ENCODE measurements around the gene LMF1. TPM values are rescaled to one million over a fixed set of nuclear protein-coding genes. Genes with fewer than 3 reads are reported as not detected.
A peak's percentile ranks its signal among the peaks of the same experiment; 100 is the strongest.

LMF1 gene
- total RNA-seq, 1 donor from 2014 or later, result 14.3 TPM

DNA sequence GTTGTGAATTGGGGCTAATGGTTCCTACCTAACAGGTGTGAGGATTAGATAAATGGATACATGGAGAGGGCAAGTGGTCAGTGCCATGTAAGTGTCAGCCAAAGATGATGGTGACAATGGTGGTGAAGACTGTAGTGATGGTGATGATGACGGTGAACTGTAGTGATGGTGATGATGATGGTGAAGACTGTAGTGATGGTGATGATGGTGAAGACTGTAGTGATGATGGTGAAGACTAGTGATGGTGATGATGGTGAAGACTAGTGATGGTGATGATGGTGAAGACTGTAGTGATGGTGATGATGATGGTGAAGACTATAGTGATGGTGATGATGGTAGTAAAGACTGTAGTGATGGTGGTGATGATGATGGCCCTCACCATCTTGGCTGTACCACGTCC is 152.2 kb downstream of the LMF1 start:
- H3K27me3 Mint-ChIP-seq (ENCODE audit: low read depth), result peaks cover 6% of the 10 kb centered on the region
- intact Hi-C loops (cut with micrococcal nuclease), result no loop called here
- H3K9me3 Mint-ChIP-seq, result no peaks in the 10 kb centered on the region
- no peak overlapping the region for H3K4me3 Mint-ChIP-seq (ENCODE audit: low read depth)
- H3K4me1 Mint-ChIP-seq (ENCODE audit: low read depth), result peaks cover 10% of the 10 kb centered on the region
- no peaks in the 10 kb centered on the region for H3K36me3 Mint-ChIP-seq (ENCODE audit: low read depth)
- no peak for DNase-seq (ENCODE audit: low spot score)
- no peak overlapping the region for H3K27ac Mint-ChIP-seq

DNA sequence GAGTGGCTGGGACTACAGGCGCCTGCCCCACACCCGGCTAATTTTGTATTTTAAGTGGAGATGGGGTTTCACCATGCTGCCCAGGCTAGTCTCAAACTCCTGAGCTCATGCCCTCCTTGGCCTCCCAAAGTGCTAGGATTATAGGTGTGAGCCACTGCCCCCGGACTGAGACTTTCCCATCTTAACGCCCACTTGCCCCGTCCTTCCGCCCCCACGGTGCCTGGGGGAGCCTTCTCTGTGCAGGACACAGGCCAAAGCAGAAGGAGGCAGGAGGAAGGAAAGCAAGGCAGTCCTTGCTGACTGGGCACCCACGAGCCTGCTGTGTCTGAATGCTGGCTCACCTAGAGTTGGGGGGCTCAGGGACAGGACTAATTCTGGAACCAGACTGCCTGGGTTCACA is 152.7 kb downstream of the LMF1 start:
- Mint-ChIP-seq H3K9me3 (no peaks in the 10 kb centered on the region), H3K27ac (no peak overlapping the region), H3K36me3 (ENCODE audit: low read depth) (no peaks in the 10 kb centered on the region), H3K4me1 (ENCODE audit: low read depth) (peaks cover 10% of the 10 kb centered on the region), H3K4me3 (ENCODE audit: low read depth) (no peak overlapping the region), H3K27me3 (ENCODE audit: low read depth) (peaks cover 6% of the 10 kb centered on the region)
- intact Hi-C loops (cut with micrococcal nuclease), result no loop called here
- DNase-seq (ENCODE audit: low spot score), result no peak

GRCh38 chr16:817001-817906 is 153.5 kb downstream of the LMF1 start:
- Mint-ChIP-seq H3K9me3 (no peaks in the 10 kb centered on the region), H3K27ac (no peak overlapping the region)

DNA sequence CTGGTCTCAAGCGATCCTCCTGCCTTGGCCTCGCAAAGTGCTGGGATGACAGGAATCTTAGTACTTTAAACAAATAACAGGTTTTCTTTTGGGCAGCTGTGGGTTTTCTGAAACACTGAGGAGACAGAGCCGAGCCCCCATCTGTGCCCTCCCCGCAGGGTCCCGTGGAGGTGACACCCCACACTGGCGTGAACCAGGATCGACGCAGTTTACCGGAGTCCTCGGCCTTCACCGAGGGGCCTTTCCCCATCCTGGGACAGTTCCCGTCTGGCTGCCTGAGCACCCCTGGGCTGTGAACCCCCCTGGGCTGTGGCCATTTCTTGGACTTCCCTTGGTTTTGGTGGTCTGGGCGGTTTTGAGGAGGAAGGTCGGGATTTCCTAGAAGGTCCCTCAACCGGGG is 154.9 kb downstream of the LMF1 start:
- Mint-ChIP-seq H3K27me3 (ENCODE audit: low read depth) (peaks cover 15% of the 10 kb centered on the region), H3K4me3 (ENCODE audit: low read depth) (no peak overlapping the region), H3K27ac (no peak overlapping the region), H3K36me3 (ENCODE audit: low read depth) (no peaks in the 10 kb centered on the region), H3K9me3 (no peaks in the 10 kb centered on the region), H3K4me1 (ENCODE audit: low read depth) (peaks cover 10% of the 10 kb centered on the region)
- no peak for DNase-seq (ENCODE audit: low spot score)
- intact Hi-C loops (cut with micrococcal nuclease), result no loop called here

More at GRCh38 chr16:817001-817906, 153.5 kb downstream of the LMF1 start:
- Mint-ChIP-seq H3K36me3 (ENCODE audit: low read depth) (no peaks in the 10 kb centered on the region), H3K4me1 (ENCODE audit: low read depth) (peaks cover 10% of the 10 kb centered on the region), H3K4me3 (ENCODE audit: low read depth) (no peak overlapping the region), H3K27me3 (ENCODE audit: low read depth) (peaks cover 12% of the 10 kb centered on the region)
- intact Hi-C loops (cut with micrococcal nuclease), result no loop called here
- DNase-seq (ENCODE audit: low spot score), result no peak

DNA sequence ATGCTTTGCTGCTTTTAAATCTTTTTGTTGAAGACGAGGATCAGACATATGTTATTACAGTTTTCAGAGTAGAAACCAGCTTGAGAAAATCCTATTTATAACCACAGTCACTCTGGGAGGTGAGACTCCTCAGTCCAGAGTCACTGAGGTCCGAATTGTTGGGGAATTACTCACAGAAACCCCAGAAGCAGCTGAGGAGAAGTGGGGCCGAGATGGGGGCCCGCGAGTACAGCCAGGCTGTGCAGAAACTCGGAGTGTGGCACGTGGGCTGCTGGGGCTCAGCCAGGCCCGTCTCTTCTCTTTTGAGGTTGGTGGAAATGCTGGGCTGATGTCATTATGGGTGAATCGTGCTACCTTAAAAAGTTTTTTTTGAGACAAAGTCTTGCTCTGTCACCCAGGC is 155.8 kb downstream of the LMF1 start:
- Mint-ChIP-seq H3K4me3 (ENCODE audit: low read depth) (no peak overlapping the region), H3K27ac (no peak overlapping the region), H3K27me3 (ENCODE audit: low read depth) (peaks cover 15% of the 10 kb centered on the region), H3K36me3 (ENCODE audit: low read depth) (no peaks in the 10 kb centered on the region), H3K9me3 (no peaks in the 10 kb centered on the region), H3K4me1 (ENCODE audit: low read depth) (peaks cover 8% of the 10 kb centered on the region)
- DNase-seq (ENCODE audit: low spot score), result no peak
- intact Hi-C loops (cut with micrococcal nuclease), result no loop called here

GRCh38 chr16:813916-814412 is 156.8 kb downstream of the LMF1 start:
- DNase-seq (ENCODE audit: low spot score), result no peak
- H3K27me3 Mint-ChIP-seq (ENCODE audit: low read depth), result peaks cover 15% of the 10 kb centered on the region
- no peaks in the 10 kb centered on the region for H3K36me3 Mint-ChIP-seq (ENCODE audit: low read depth)
- no peaks in the 10 kb centered on the region for H3K4me1 Mint-ChIP-seq (ENCODE audit: low read depth)
- H3K9me3 Mint-ChIP-seq, result no peaks in the 10 kb centered on the region
- no peak overlapping the region for H3K4me3 Mint-ChIP-seq (ENCODE audit: low read depth)
- no peak overlapping the region for H3K27ac Mint-ChIP-seq
- intact Hi-C loops (cut with micrococcal nuclease), result loop anchor here (2.0 kb wide), 1 partner anchor 243 kb away; no protein-coding TSS in a partner anchor

DNA sequence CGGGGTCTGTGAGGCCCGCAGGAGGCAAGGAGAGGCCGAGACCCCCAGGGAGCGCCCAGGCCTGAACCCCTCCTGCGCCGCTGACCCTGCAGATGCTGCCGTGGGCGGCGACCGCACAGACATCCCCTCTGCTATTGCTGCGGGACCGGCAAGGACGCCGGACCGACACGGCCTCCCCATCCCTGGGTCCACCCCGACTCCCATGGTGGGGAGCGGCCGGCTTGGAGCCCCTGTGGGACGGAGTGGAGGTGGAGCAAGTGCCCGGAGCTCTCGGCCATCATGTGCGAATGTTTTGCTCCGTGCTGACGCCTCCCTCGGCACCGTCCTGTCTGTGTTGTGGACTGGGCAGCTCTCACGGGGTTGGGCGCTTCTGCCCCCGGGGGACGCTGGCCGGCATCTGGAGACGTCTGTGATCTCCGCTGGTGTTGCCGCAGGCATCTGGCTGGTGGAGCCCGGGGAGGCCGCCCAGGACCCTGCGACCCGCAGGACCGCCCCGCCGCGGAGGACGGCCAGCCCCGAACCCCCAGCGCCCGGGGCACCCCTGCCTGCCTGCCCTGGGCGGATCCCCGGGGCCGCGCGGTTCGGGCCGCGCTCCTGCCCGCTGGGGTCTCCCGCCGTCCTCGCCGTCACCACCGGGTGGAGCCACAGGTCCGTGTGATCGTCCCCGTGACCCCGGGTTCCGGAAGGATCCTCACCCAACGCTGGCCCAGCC is 157.4 kb downstream of the LMF1 start:
- peak; percentile 40 for DNase-seq (ENCODE audit: low spot score)
- Mint-ChIP-seq H3K27me3 (ENCODE audit: low read depth) (peaks cover 15% of the 10 kb centered on the region), H3K27ac (no peak overlapping the region), H3K36me3 (ENCODE audit: low read depth) (no peaks in the 10 kb centered on the region), H3K4me1 (ENCODE audit: low read depth) (peaks cover 4% of the 10 kb centered on the region), H3K4me3 (ENCODE audit: low read depth) (no peak overlapping the region), H3K9me3 (no peaks in the 10 kb centered on the region)
- intact Hi-C loops (cut with micrococcal nuclease), result loop anchor here (2.0 kb wide), 1 partner anchor 243 kb away; no protein-coding TSS in a partner anchor

DNA sequence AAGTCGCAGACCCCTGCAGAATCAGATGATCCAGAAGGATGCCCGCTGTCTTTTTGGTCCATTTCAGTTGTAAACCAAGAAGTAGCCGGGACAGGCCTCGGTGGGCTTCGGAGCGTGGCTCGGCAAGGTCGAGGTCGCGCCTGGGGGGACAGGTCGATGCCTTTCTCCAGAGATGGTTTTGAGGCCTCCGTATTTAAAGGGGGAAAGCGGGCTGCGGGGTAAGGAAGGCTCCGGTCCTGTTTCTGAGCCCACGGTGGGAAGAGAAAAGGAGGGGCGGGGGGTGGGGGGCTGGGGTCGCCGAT is 162.7 kb downstream of the LMF1 start:
- Mint-ChIP-seq H3K27me3 (ENCODE audit: low read depth) (peaks cover 8% of the 10 kb centered on the region), H3K9me3 (no peaks in the 10 kb centered on the region), H3K36me3 (ENCODE audit: low read depth) (peaks cover 3% of the 10 kb centered on the region), H3K4me1 (ENCODE audit: low read depth) (peaks cover 10% of the 10 kb centered on the region), H3K4me3 (ENCODE audit: low read depth) (peak overlapping the region; percentile 99), H3K27ac (peak overlapping the region; percentile 96)
- no peak for DNase-seq (ENCODE audit: low spot score)
- intact Hi-C loops (cut with micrococcal nuclease), result loop anchor here (10.0 kb wide), 1 partner anchor 157 kb away; no protein-coding TSS in a partner anchor

DNA sequence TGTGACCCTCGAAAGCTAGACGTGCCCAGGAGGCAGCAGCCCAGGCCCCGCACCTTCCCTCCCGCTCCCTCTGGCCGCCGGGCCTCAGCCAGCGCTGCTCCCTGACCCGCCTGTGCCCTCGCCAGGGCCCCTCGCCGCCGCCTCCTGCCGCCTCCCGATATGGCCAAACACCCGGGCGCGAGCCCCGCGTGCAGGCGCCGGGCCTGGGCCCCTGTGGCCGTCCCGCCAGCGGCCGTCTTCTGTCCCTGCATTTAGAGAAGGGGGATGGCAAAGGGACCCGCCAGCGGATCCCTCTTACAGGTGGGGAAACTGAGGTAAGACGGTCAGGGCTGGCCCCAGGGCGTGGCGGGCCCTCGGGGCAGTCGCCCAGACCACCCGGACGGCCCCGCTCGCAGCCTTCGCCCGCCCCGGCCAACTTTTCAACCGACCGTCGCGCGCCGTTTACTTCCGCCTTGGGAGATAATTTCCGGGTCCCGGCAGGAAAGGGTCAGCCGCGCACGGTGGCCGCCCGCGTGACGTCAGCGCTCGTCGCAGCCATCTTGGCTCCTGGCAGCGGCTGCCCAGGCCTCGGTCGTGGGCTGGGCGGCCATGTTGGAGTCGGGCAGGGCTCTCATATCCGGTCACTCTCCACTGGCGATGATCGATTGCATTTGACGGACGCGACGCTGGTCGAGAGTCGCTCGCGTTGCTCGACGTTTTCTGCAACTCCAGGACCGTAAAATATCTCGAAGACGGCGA is 163.3 kb downstream of the LMF1 start:
- Mint-ChIP-seq H3K36me3 (ENCODE audit: low read depth) (peaks cover 3% of the 10 kb centered on the region), H3K4me1 (ENCODE audit: low read depth) (peaks cover 10% of the 10 kb centered on the region), H3K9me3 (no peaks in the 10 kb centered on the region), H3K27ac (peak overlapping the region; percentile 96), H3K27me3 (ENCODE audit: low read depth) (peaks cover 4% of the 10 kb centered on the region), H3K4me3 (ENCODE audit: low read depth) (peak overlapping the region; percentile 99)
- DNase-seq (ENCODE audit: low spot score), result peak; percentile 85
- intact Hi-C loops (cut with micrococcal nuclease), result loop anchor here (10.0 kb wide), 1 partner anchor 157 kb away; no protein-coding TSS in a partner anchor

- Mint-ChIP-seq H3K9me3 (no peaks in the 10 kb centered on the region), H3K36me3 (ENCODE audit: low read depth) (peaks cover 3% of the 10 kb centered on the region), H3K4me1 (ENCODE audit: low read depth) (peaks cover 10% of the 10 kb centered on the region), H3K27me3 (ENCODE audit: low read depth) (peaks cover 5% of the 10 kb centered on the region), H3K4me3 (ENCODE audit: low read depth) (no peak overlapping the region), H3K27ac (no peak overlapping the region)
- no peak for DNase-seq (ENCODE audit: low spot score)
- intact Hi-C loops (cut with micrococcal nuclease), result loop anchor here (10.0 kb wide), 1 partner anchor 159 kb away; no protein-coding TSS in a partner anchor
Observed at GRCh38 chr16:805474-805873, 165.3 kb downstream of the LMF1 start.

- H3K36me3 Mint-ChIP-seq (ENCODE audit: low read depth), result peaks cover 3% of the 10 kb centered on the region
- H3K9me3 Mint-ChIP-seq, result no peaks in the 10 kb centered on the region
- H3K27me3 Mint-ChIP-seq (ENCODE audit: low read depth), result peaks cover 5% of the 10 kb centered on the region
- no peak overlapping the region for H3K27ac Mint-ChIP-seq
- intact Hi-C loops (cut with micrococcal nuclease), result loop anchor here (10.0 kb wide), 1 partner anchor 160 kb away; no protein-coding TSS in a partner anchor
- no peak for DNase-seq (ENCODE audit: low spot score)
- peaks cover 10% of the 10 kb centered on the region for H3K4me1 Mint-ChIP-seq (ENCODE audit: low read depth)
- peak overlapping the region; percentile 45 for H3K4me3 Mint-ChIP-seq (ENCODE audit: low read depth)
Observed at GRCh38 chr16:804193-805048, 166.4 kb downstream of the LMF1 start.

- intact Hi-C loops (cut with micrococcal nuclease), result loop anchor here (10.0 kb wide), 1 partner anchor 161 kb away; no protein-coding TSS in a partner anchor
- peaks cover 4% of the 10 kb centered on the region for H3K36me3 Mint-ChIP-seq (ENCODE audit: low read depth)
- H3K27me3 Mint-ChIP-seq (ENCODE audit: low read depth), result peaks cover 5% of the 10 kb centered on the region
- H3K27ac Mint-ChIP-seq, result no peak overlapping the region
- no peak overlapping the region for H3K4me3 Mint-ChIP-seq (ENCODE audit: low read depth)
- peaks cover 9% of the 10 kb centered on the region for H3K4me1 Mint-ChIP-seq (ENCODE audit: low read depth)
- H3K9me3 Mint-ChIP-seq, result no peaks in the 10 kb centered on the region
- no peak for DNase-seq (ENCODE audit: low spot score)
Observed at GRCh38 chr16:803754-804080, 167.1 kb downstream of the LMF1 start.
